Fibroblast of lung (primary cell): Measurements from ENCODE around the gene TSPAN5.

ENCODE experiments used
- EZH2 ChIP-seq: IDR thresholded peaks from 2 replicates; pipeline ENCODE4 v1.5.1; 2012; ENCODE audit warnings: low read length, control low read depth, mild to moderate bottlenecking; ENCODE audit errors: missing control alignments
- TF ChIP-seq, protein P1 (sequence below), 2 donors: IDR thresholded peaks in 1 of 2; conservative IDR thresholded peaks in 1 of 2; 1 replicate in 1 of 2; 2 replicates in 1 of 2; pipeline ENCODE4 v1.5.1; 2011 to 2012; ENCODE audit warnings: low read length in 2 of 2, control low read depth in 1 of 2, inconsistent platforms in 1 of 2, low read depth in 1 of 2, mild to moderate bottlenecking in 1 of 2

GRCh38 chr4:98599617-98600205 is 58.7 kb downstream of the TSPAN5 start:
- TF ChIP-seq, protein P1, sequence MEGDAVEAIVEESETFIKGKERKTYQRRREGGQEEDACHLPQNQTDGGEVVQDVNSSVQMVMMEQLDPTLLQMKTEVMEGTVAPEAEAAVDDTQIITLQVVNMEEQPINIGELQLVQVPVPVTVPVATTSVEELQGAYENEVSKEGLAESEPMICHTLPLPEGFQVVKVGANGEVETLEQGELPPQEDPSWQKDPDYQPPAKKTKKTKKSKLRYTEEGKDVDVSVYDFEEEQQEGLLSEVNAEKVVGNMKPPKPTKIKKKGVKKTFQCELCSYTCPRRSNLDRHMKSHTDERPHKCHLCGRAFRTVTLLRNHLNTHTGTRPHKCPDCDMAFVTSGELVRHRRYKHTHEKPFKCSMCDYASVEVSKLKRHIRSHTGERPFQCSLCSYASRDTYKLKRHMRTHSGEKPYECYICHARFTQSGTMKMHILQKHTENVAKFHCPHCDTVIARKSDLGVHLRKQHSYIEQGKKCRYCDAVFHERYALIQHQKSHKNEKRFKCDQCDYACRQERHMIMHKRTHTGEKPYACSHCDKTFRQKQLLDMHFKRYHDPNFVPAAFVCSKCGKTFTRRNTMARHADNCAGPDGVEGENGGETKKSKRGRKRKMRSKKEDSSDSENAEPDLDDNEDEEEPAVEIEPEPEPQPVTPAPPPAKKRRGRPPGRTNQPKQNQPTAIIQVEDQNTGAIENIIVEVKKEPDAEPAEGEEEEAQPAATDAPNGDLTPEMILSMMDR (conservative IDR thresholded peaks at IDR 0.05 in 1 of 2, IDR thresholded peaks at IDR 0.05 in 1 of 2; ENCODE audit: low read depth in 1 of 2, low read length in 2 of 2), result no peak
- TF ChIP-seq EZH2, result no peak
